Heart right ventricle (tissue), 16 donors: ENCODE results near the gene CCDC157. TPM values are rescaled to one million over a fixed set of nuclear protein-coding genes. Genes with fewer than 3 reads are reported as not detected.

Experiments used
- ATAC-seq, 8 donors: fragments of 200-7000 bp; cut with Tn5 transposase; one replicate each; pipeline ENCODE4 v1.9.1; 2020; ENCODE audit warnings: mild to moderate bottlenecking in 8 of 8, moderate library complexity in 8 of 8, moderate number of reproducible peaks in 1 of 8
- DNase-seq, 2 donors: peaks; one replicate each; pipeline ENCODE4 v3.0.0-alpha.2; 2020
- H3K27ac ChIP-seq, 10 donors: fragments of 200-600 bp; sonication (generic) in 2 of 10; one replicate each; pipeline versions ENCODE4 v1.5.0 to v1.8.0; 2020 to 2022; ENCODE audit warnings: mild to moderate bottlenecking in 3 of 10
- H3K27me3 ChIP-seq, 7 donors: fragments of 200-600 bp; one replicate each; pipeline ENCODE4 v1.8.0; 2021 to 2022; ENCODE audit warnings: mild to moderate bottlenecking in 2 of 7
- H3K36me3 ChIP-seq, 9 donors: fragments of 200-600 bp; sonication (generic) in 1 of 9; one replicate each; pipeline versions ENCODE4 v1.5.0 to v1.8.0; 2020 to 2022; ENCODE audit warnings: mild to moderate bottlenecking in 2 of 9
- H3K4me1 ChIP-seq, 9 donors: fragments of 200-600 bp; sonication (generic) in 1 of 9; one replicate each; pipeline versions ENCODE4 v1.5.0 to v1.8.0; 2020 to 2022; ENCODE audit warnings: mild to moderate bottlenecking in 4 of 9
- H3K4me3 ChIP-seq, 10 donors: fragments of 200-600 bp; sonication (generic) in 2 of 10; one replicate each; pipeline versions ENCODE4 v1.5.0 to v1.8.0; 2020 to 2022; ENCODE audit warnings: mild to moderate bottlenecking in 7 of 10, moderate library complexity in 2 of 10
- H3K9me3 ChIP-seq, 11 donors: fragments of 200-600 bp in 10 of 11; sonication (generic) in 2 of 11; one replicate each; pipeline versions ENCODE4 v1.5.0 to v1.8.0; 2013 to 2022; ENCODE audit warnings: mild to moderate bottlenecking in 2 of 11, control low read depth in 1 of 11, moderate library complexity in 1 of 11
- CTCF ChIP-seq, 9 donors: fragments of 200-600 bp; sonication (generic) in 2 of 9; IDR thresholded peaks; one replicate each; pipeline versions ENCODE4 v1.5.0 to v1.8.0; 2021 to 2022; ENCODE audit warnings: antibody characterized with exemption in 9 of 9, mild to moderate bottlenecking in 5 of 9, moderate library complexity in 1 of 9
- WGBS, 2 donors: extraction: QIAGEN DNeasy Blood & Tissue Kit; methylation state at CpG; one replicate each; pipeline ENCODE4 v1.1.7; 2013; ENCODE audit warnings: inconsistent platforms in 1 of 2; 5-methylcytosine and 5-hydroxymethylcytosine counted together
- intact Hi-C, 10 donors: fragments of 100-400 bp; cut with DNase I; formaldehyde crosslinking; loops; one replicate each; pipeline versions ENCODE4 v1.11.1 to v1.14.2; 2022
- polyA plus RNA-seq, 2 donors: library from polyadenylated mRNA; stranded (reverse); fragments of 200-250 nt; gene quantifications; one replicate each; pipeline ENCODE4 v1.2.3, GENCODE V29; 2013
- total RNA-seq, 10 donors: library from RNA; stranded (reverse); fragmentation: NEBNext Ultra II Directional in 3 of 10; extraction: Animal tissue kit (Norgen Biotek cat#: 25700) in 3 of 10; gene quantifications; one replicate each; pipeline versions ENCODE4 v1.2.1 to v1.2.4, GENCODE V29; 2021 to 2023
- donor health status: Arrhythmogenic right ventricular cardiomyopathy.
- donor health status: ischemic (EF 13 %, LVEDD 7.1; RV severe dilation, severe dysfunction).
- donor health status: healthy with polysubstance abuse.
- donor health status: DM: no; HTN: yes; CAD: no.
- donor health status: DM: no; HTN: no; CAD: no.
- donor health status: ischemic (EF 25% LVEDD 6.9; RV normal size, moderate dysfunction).
- donor health status: ischemic (EF 25% LVEDD 5.7; RV mildly dilated, moderate dysfunction).
- donor health status: healthy.
- donor health status: DM: yes; HTN: yes; CAD: no.
- donor health status: Ischemic cardiomyopathy.
- donor health status: ischemic (EF 35%, LVEDD 5.7; RV mildly dilated, moderate dysfunction).
- donor health status: nonischemic (EF 11% LVEDD 7.7; RV severe dilation, severe dysfunction).
- donor health status: DM: yes; HTN: yes; CAD: no.
- donor health status: PGD.
- donor health status: ischemic (EF 29% LVEDD 5.4; RV normal size, mild dysfunction).
- donor health status: nonischemic (EF 23%, LVEDD 6.1; RV moderate dilation, normal function).

The CCDC157 gene
- total and polyA plus RNA-seq, 12 donors: 0.11 to 1.2 (median 0.91) TPM

DNA sequence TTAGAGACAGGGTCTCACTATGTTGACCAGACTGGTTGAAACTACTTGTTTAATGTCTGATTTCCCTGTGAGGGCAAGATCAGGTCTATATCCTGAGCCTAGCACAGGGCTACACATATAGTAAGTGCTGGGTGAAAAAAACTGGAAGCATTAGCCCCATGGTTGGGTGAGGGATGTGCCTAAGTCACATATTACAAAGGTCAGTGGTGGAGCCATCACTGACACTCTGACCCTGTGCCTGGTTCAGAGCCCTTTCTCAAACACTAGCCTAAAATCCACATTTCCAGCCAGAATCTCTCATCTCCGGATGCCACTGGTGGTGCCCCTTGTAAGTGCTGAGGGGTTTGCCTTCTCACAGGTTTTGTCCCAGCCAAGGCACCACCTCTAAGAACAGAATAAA, 39.0 kb upstream of the CCDC157 start:
- Histone ChIP-seq H3K27ac (peak overlapping the region in 2 of 10 donors; percentile 50 to 90), H3K4me1 (peaks cover 20 to 99% (median 73%) of the 10 kb centered on the region in 9 donors), H3K9me3 (no peaks in the 10 kb centered on the region), H3K36me3 (peaks cover 0 to 19% (median 0%) of the 10 kb centered on the region in 9 donors), H3K27me3 (no peaks in the 10 kb centered on the region), H3K4me3 (no peak overlapping the region)
- DNase-seq (no peak), ATAC-seq (no peak)
- intact Hi-C loops: no loop called here
- WGBS, 2 donors: 100% methylated on average over 1 of the region's 1 CpG
- TF ChIP-seq CTCF (IDR thresholded peaks at IDR 0.05): no peak

DNA sequence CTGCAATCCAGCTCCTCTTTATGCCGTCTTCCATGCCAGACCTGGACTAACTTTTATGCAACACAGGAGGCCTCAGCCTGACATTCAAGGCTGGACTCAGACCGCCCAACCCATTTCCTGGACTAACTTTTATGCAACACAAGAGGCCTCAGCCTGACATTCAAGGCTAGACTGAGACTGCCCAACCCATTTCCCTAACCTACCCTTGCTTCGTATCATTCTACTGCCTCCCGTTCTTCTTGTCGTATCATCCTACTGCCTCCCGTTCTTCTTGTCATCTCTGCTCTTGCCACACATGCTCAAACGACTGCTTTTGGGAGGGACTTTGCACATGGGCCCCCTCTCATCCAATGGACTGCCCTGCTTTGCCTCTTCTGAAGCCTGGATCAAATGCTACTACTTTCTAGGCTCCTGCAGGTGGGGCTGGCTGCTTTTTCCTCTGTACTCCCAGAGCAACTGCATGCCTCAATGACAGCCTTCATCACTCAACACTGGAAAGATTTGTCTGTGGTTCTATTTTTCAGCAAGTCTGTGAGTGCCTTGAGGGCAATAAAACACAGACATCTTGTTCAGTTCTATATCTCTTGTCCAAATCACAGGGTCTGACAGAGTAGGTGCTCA, 37.9 kb upstream of the CCDC157 start:
- ATAC-seq: peak in 5 of 8 donors; percentile 16 to 59 (median 31)
- Histone ChIP-seq H3K4me1 (peaks cover 16 to 99% (median 77%) of the 10 kb centered on the region in 9 donors), H3K4me3 (no peak overlapping the region), H3K27me3 (no peaks in the 10 kb centered on the region), H3K36me3 (peaks cover 0 to 25% (median 0%) of the 10 kb centered on the region in 9 donors), H3K27ac (peak overlapping the region in 8 of 10 donors; percentile 7 to 90 (median 50)), H3K9me3 (no peaks in the 10 kb centered on the region)
- DNase-seq: no peak
- 65 to 75% methylated on average over 7 of the region's 7 CpGs for WGBS, 2 donors
- peak in 2 of 9 donors; percentile 30 to 37 for TF ChIP-seq CTCF (IDR thresholded peaks at IDR 0.05)
- intact Hi-C loops: no loop called here

DNA sequence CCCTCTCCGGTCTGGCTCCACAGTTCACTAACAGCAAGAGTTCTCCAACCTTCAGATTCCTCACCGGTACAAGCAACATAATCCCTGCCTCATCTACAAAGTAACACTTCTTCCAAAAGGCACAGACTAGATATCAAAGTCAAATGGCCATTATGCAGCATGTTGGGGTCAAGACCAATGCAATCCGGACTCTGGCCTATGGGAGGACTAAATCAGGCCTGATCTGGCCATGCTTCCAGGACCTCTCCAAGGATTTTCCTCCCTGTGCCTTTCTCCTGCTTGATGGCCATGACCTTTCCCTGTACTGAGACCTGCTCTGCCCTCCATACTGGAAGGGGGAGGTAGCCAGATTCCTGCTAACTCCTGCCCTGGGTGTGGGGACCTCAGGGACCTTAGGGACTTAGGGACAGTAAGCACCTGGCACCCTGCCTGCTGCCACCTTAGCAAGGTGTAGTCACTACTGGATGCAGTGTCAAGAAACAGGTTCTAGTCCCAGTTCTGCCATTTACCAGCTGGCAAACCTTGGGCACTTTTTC, 36.7 kb upstream of the CCDC157 start:
- ATAC-seq (no peak), DNase-seq (no peak)
- TF ChIP-seq CTCF (IDR thresholded peaks at IDR 0.05): no peak
- 91 to 96% methylated on average over 3 of the region's 3 CpGs for WGBS, 2 donors
- Histone ChIP-seq H3K4me1 (peaks cover 14 to 99% (median 79%) of the 10 kb centered on the region in 9 donors), H3K9me3 (no peaks in the 10 kb centered on the region), H3K4me3 (no peak overlapping the region), H3K27ac (peak overlapping the region in 7 of 10 donors; percentile 20 to 90 (median 60)), H3K27me3 (no peaks in the 10 kb centered on the region), H3K36me3 (peaks cover 0 to 25% (median 0%) of the 10 kb centered on the region in 9 donors)
- intact Hi-C loops: loop anchor here in 1 of 10 donors (10.0 kb wide), 1 partner anchor 65 kb away; the partner anchor contains the start of gene RNF215

DNA sequence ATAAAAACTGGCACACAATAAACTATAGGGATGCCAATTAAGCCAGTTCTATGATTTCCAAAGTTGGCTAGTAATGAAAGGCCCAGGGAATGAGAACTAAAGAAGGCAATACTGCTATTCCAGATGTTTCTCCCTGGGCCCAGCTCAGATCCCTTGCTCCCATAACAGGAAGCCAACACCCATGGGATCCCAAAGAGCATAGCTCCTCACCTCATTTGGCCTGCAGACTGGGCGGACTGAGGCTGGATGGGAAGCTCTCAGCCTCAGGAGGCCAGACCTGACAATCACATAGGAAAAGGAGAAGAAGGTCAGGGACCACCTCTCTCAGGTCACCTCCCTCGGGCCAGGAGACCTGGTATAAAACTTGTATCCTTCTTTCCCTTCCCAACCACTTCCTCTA, 35.3 kb upstream of the CCDC157 start:
- H3K9me3 ChIP-seq: no peaks in the 10 kb centered on the region
- TF ChIP-seq CTCF (IDR thresholded peaks at IDR 0.05): no peak
- H3K36me3 ChIP-seq: peaks cover 0 to 20% (median 0%) of the 10 kb centered on the region in 9 donors
- no peaks in the 10 kb centered on the region for H3K27me3 ChIP-seq
- no peak overlapping the region for H3K4me3 ChIP-seq
- 45 to 59% methylated on average over 2 of the region's 2 CpGs for WGBS, 2 donors
- ATAC-seq (peak in 6 of 8 donors; percentile 20 to 55 (median 28)), DNase-seq (peak in 1 of 2 donors; percentile 59)
- H3K4me1 ChIP-seq: peaks cover 20 to 95% (median 76%) of the 10 kb centered on the region in 9 donors
- intact Hi-C loops: loop anchor here in 1 of 10 donors (10.0 kb wide), 1 partner anchor 63 kb away; the partner anchor contains the start of gene RNF215
- H3K27ac ChIP-seq: peak overlapping the region in 8 of 10 donors; percentile 30 to 90 (median 60)
